AG09319 (cell line): ENCODE data around the gene TAF12.
A peak's percentile ranks its signal among the peaks of the same experiment; 100 is the strongest.
"Not testable (repeated sequence)": the region's sequence is repeated elsewhere in the genome, so short reads cannot be mapped to it uniquely, and the experiment has no call there.

Source experiments
- DNase-seq: peaks from one replicate; pipeline ENCODE4 v3.0.0-alpha.2; 2010; ENCODE audit warnings: low read depth; ENCODE audit errors: extremely low read depth
- CTCF ChIP-seq: IDR thresholded peaks from 2 replicates; pipeline ENCODE4 v1.5.1; 2011; ENCODE audit warnings: low read depth, mild to moderate bottlenecking, inconsistent platforms, low read length, moderate library complexity

TAF12 gene

GRCh38 chr1:28601696-28602095, 41.2 kb downstream of the TAF12 start:
- DNase-seq, result peak; percentile 64
- no peak for TF ChIP-seq CTCF

GRCh38 chr1:28596276-28596675, 46.6 kb downstream of the TAF12 start:
- DNase-seq, result not testable (repeated sequence)

GRCh38 chr1:28595412-28596191, 47.3 kb downstream of the TAF12 start:
- no peak for TF ChIP-seq CTCF
- DNase-seq, result no peak

- DNase-seq, result not testable (repeated sequence)
Observed at GRCh38 chr1:28594686-28595411, 48.0 kb downstream of the TAF12 start.

DNA sequence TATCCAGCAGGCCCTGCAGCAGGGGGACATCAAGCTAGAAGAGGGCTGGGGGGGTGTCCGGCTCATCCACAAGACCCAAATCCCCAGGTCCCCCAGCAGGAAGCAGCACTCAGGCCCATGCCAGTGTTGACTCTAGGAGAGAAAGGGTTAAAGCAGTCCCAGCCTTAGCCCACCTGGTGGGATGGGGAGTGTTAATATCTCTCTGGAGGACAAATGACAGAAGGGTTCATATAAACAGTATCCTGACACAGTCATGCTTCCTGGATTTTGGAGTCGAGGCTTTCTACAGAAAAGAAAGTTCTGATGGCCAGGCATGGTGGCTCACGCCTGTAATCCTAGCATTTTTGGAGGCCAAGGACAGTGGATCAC, 48.9 kb downstream of the TAF12 start:
- DNase-seq, result not testable (repeated sequence)

DNA sequence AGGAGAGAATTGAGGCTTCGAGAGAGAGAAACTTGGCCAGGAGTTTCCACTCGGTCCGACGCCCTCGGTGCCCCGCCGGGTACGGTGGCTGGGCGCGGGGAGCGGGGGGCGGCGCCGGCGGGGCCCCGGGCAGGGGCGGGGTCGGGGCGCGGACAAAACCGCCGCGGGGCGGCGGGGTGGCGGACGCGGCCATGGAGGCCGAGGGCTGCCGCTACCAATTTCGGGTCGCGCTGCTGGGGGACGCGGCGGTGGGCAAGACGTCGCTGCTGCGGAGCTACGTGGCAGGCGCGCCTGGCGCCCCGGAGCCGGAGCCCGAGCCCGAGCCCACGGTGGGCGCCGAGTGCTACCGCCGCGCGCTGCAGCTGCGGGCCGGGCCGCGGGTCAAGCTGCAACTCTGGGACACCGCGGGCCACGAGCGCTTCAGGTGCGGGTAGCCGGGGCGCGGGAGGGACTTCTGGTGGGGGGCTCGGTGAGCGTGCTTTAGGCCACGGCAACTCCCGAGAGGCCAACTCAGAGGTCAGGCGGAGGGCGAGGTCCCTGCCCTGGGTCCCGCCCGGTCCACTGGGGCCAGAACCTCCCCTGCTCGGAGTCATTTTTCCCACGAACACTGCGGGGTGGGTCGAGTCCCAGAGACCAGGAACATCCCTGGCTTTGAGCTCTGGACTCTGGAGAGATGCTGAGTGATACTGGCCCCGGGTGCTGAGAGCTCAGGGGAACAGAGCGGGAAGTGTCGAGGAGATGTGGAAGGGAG, 50.4 kb downstream of the TAF12 start:
- no peak for DNase-seq

DNA sequence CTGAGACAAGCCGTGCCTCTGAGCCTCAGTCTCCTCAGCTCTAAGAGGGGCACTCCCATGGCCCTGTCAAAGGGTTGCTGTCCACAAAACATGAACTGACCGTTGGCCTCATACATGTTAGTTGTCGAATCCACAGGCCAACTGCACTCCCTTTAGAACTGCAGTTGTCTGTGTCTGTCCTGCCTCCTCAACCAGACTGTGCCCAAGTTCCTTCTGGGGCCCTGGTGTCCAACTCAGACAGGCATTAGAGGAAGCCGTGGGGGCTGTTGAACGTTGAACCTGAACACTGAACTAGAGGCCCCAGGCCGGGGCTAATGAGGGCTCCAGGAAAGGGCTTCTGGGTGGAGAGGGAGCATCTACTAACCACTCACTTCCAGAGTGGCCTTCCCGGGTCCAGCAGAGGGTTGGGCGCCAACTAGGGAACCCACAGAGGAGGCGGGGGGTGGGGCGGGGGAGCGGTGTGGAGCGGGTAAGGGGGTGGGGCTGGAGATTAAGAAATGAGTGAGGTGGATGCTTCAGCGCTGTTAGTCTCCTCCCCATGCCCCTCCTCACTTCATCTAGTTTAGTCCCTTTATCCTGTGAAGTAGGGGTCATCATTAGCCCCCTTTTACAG, 51.1 kb downstream of the TAF12 start, which contains the start of gene RAB42:
RAB42 (plus strand) TSS at position 558 of the 613 bp plus-strand sequence. CDS start 247 bp downstream, outside the sequence.
- TF ChIP-seq CTCF, result no peak
- no peak for DNase-seq

More for the DNA sequence above, 50.4 kb downstream of the TAF12 start:
- no peak for TF ChIP-seq CTCF

GRCh38 chr1:28586585-28587391, 56.1 kb downstream of the TAF12 start:
- DNase-seq, result not testable (repeated sequence)
